Activated CD4-positive, alpha-beta memory T cell treated with anti-CD3 and anti-CD28 coated beads for 36 hours (primary cell): Measurements from ENCODE around the gene TENT4A. TPM values are rescaled to one million over a fixed set of nuclear protein-coding genes. Genes with fewer than 3 reads are reported as not detected.

Experiments used
- CTCF ChIA-PET: fragments of 350-600 bp; sonication (Branson Sonifier 250); formaldehyde crosslinking; loops from one replicate; lab custom pipeline; 2021; ENCODE audit warnings: antibody characterized with exemption, inconsistent platforms; lab: Charles Lee
- POLR2A ChIA-PET: fragments of 350-600 bp; sonication (Branson Sonifier 250); formaldehyde crosslinking; loops from one replicate; lab custom pipeline; 2021; ENCODE audit warnings: antibody characterized with exemption; lab: Charles Lee
- DNase-seq: peaks from one replicate; pipeline ENCODE4 v3.0.0-alpha.2; 2020
- H3K27ac Mint-ChIP-seq: one replicate; pipeline ENCODE4 v1.8.0; 2021; ENCODE audit warnings: mixed read lengths
- H3K27me3 Mint-ChIP-seq: one replicate; pipeline ENCODE4 v1.8.0; 2021; ENCODE audit warnings: mixed read lengths
- H3K36me3 Mint-ChIP-seq: one replicate; pipeline ENCODE4 v1.8.0; 2021; ENCODE audit warnings: mixed read lengths
- H3K4me1 Mint-ChIP-seq: one replicate; pipeline ENCODE4 v1.8.0; 2021; ENCODE audit warnings: low read depth, mixed read lengths
- H3K4me3 Mint-ChIP-seq: one replicate; pipeline ENCODE4 v1.8.0; 2021; ENCODE audit warnings: mild to moderate bottlenecking, mixed read lengths
- H3K9me3 Mint-ChIP-seq: one replicate; pipeline ENCODE4 v1.8.0; 2021; ENCODE audit warnings: mixed read lengths
- intact Hi-C: fragments of 100-400 bp; cut with micrococcal nuclease; formaldehyde crosslinking; loops from one replicate; pipeline ENCODE4 v1.15.1; 2023
- total RNA-seq, 2 experiments: library from RNA; stranded (reverse); gene quantifications; one replicate each; pipeline ENCODE4 v1.2.3, GENCODE V29; 2021

Gene TENT4A
- total RNA-seq, 2 experiments from 2014 or later = 26.6 to 29.2 TPM

DNA sequence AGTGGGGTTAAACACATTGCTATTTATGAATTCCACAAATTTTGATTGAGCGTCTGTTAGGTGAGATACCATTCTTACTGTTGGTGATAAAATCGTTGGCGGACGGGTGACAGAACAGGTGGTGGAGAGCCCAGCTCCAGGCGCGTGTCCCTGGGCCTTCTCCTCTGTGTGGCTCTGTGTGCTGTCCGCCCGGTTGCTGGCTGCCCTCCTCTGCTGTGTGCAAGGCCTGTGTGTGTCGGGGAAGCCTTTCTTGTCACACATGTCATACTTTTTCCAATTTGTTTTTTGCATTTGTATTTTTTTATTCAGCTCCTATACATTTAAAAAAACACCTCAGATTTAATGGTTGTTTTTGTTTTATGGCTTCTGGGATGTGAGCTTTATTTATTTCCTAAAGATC, 33.9 kb downstream of the TENT4A start:
- POLR2A ChIA-PET = interaction anchor here (1.0 kb wide), 1 partner anchor 66 kb away, joined by 3 read pairs; no protein-coding TSS in a partner anchor
- intact Hi-C loops = no loop called here

DNA sequence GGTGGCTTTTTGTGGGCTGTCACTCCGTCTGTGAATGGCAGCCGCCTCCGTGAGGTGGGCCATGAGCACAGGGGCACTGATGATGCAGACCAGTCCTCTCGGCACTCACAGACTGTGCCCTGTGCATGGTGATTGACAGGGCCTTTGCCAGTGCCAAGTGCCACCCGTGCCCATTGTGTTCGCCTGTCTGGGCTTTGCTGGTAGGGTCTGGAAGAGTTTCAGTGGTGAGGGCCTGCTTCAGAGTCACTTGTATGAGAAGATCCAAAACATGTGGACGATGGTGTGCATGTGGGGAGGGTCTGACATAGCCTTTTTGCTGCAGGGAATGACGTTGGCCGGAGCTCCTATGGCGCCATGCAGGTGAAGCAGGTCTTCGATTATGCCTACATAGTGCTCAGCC, 34.9 kb downstream of the TENT4A start:
- Mint-ChIP-seq H3K9me3 (no peaks in the 10 kb centered on the region), H3K4me3 (no peak overlapping the region), H3K27me3 (no peaks in the 10 kb centered on the region), H3K36me3 (peaks cover 47% of the 10 kb centered on the region), H3K4me1 (peaks cover 4% of the 10 kb centered on the region), H3K27ac (no peak overlapping the region)
- ChIA-PET POLR2A (interaction anchor here (1.0 kb wide), 1 partner anchor 67 kb away, joined by 3 read pairs; no protein-coding TSS in a partner anchor), CTCF (no interaction called here)
- intact Hi-C loops = no loop called here
- no peak for DNase-seq

More for the DNA sequence above, 33.9 kb downstream of the TENT4A start:
- CTCF ChIA-PET = interaction anchor here (1.1 kb wide), 1 partner anchor 124 kb away, joined by 3 read pairs; no protein-coding TSS in a partner anchor
- Mint-ChIP-seq H3K27me3 (no peaks in the 10 kb centered on the region), H3K9me3 (no peaks in the 10 kb centered on the region), H3K4me3 (no peak overlapping the region), H3K27ac (no peak overlapping the region), H3K4me1 (peaks cover 4% of the 10 kb centered on the region), H3K36me3 (peaks cover 44% of the 10 kb centered on the region)
- no peak for DNase-seq

DNA sequence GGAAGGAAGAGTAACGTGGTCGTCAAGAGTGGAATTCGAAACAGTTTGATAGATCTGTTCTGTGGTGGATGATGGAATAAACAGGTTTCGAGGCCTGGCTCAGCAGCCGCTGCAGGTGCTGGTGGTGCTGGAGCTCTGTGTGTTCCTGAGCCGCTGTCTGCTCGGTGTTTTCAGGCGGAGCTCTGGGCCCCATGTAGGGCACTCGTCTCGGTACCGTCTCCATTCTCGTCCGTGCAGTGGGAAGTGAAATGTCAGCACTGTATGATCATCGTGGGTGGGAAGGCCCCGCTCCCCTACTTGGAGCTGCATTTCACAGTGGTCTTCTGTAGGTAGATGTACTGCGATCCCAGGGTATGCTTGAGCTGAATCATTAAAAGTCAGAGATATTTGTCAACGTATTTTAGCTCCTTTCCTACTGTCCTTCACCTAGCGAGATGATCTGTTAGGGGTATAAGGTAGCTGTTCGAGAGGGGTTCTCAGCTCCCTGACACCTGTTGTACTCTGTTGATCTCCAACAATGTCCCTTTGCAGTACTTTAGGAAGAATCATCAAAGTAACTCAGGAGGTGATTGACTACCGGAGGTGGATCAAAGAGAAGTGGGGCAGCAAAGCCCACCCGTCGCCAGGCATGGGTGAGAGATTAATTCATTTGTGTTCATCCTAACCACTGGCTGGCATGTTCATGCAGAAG, 35.9 kb downstream of the TENT4A start:
- Mint-ChIP-seq H3K36me3 (peaks cover 54% of the 10 kb centered on the region), H3K4me1 (peaks cover 4% of the 10 kb centered on the region), H3K4me3 (no peak overlapping the region), H3K27ac (no peak overlapping the region), H3K27me3 (no peaks in the 10 kb centered on the region), H3K9me3 (no peaks in the 10 kb centered on the region)
- ChIA-PET CTCF (interaction anchor here (1.0 kb wide), 1 partner anchor 16 kb away, joined by 3 read pairs; no protein-coding TSS in a partner anchor), POLR2A (no interaction called here)
- intact Hi-C loops = no loop called here
- DNase-seq = no peak

GRCh38 chr5:6750142-6750840, 37.1 kb downstream of the TENT4A start:
- intact Hi-C loops = no loop called here
- POLR2A ChIA-PET = no interaction called here
- CTCF ChIA-PET = no interaction called here
- Mint-ChIP-seq H3K27me3 (no peaks in the 10 kb centered on the region), H3K9me3 (no peaks in the 10 kb centered on the region), H3K4me3 (no peak overlapping the region), H3K27ac (no peak overlapping the region), H3K36me3 (peaks cover 59% of the 10 kb centered on the region), H3K4me1 (peaks cover 4% of the 10 kb centered on the region)
- no peak for DNase-seq

- H3K4me3 Mint-ChIP-seq = no peak overlapping the region
- H3K27ac Mint-ChIP-seq = no peak overlapping the region
- H3K9me3 Mint-ChIP-seq = no peaks in the 10 kb centered on the region
- H3K4me1 Mint-ChIP-seq = no peaks in the 10 kb centered on the region
- intact Hi-C loops = no loop called here
- DNase-seq = no peak
- POLR2A ChIA-PET = no interaction called here
- H3K27me3 Mint-ChIP-seq = no peaks in the 10 kb centered on the region
- peaks cover 60% of the 10 kb centered on the region for H3K36me3 Mint-ChIP-seq
- CTCF ChIA-PET = no interaction called here
Measured at GRCh38 chr5:6750951-6751685, 37.9 kb downstream of the TENT4A start.

DNA sequence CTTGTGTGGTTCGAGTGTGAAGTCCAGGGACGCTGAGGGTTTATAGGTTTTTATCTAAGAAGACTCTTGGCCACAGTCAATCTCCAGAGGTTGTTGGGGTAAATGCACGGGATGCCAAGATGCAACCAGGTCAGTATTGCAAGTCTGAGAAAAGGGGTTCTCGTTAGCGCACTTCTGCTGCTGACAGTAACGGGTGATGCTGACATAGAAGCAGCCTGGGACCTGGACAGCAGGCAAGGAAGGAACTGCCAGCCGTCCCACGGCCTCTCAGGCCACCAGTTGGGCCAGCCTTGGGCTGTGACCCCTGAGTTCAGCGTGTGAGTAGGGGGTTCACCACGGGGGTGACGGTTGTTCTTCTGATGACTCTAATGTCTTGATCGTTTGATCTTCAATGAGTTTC, 39.0 kb downstream of the TENT4A start:
- Mint-ChIP-seq H3K4me3 (no peak overlapping the region), H3K4me1 (no peaks in the 10 kb centered on the region), H3K36me3 (peaks cover 64% of the 10 kb centered on the region), H3K9me3 (no peaks in the 10 kb centered on the region), H3K27me3 (no peaks in the 10 kb centered on the region), H3K27ac (no peak overlapping the region)
- intact Hi-C loops = no loop called here
- no peak for DNase-seq
- ChIA-PET CTCF (no interaction called here), POLR2A (no interaction called here)

- POLR2A ChIA-PET = no interaction called here
- Mint-ChIP-seq H3K9me3 (no peaks in the 10 kb centered on the region), H3K4me3 (no peak overlapping the region), H3K27me3 (no peaks in the 10 kb centered on the region), H3K4me1 (no peaks in the 10 kb centered on the region), H3K27ac (no peak overlapping the region), H3K36me3 (peaks cover 63% of the 10 kb centered on the region)
- DNase-seq = no peak
- CTCF ChIA-PET = no interaction called here
- intact Hi-C loops = no loop called here
Measured at GRCh38 chr5:6752782-6753181, 39.5 kb downstream of the TENT4A start.

GRCh38 chr5:6753851-6754250, 40.6 kb downstream of the TENT4A start:
- H3K9me3 Mint-ChIP-seq = no peaks in the 10 kb centered on the region
- no peak overlapping the region for H3K27ac Mint-ChIP-seq
- ChIA-PET CTCF (no interaction called here), POLR2A (no interaction called here)
- H3K27me3 Mint-ChIP-seq = no peaks in the 10 kb centered on the region
- no peak overlapping the region for H3K4me3 Mint-ChIP-seq
- peaks cover 59% of the 10 kb centered on the region for H3K36me3 Mint-ChIP-seq
- DNase-seq = no peak
- intact Hi-C loops = no loop called here
- no peaks in the 10 kb centered on the region for H3K4me1 Mint-ChIP-seq

DNA sequence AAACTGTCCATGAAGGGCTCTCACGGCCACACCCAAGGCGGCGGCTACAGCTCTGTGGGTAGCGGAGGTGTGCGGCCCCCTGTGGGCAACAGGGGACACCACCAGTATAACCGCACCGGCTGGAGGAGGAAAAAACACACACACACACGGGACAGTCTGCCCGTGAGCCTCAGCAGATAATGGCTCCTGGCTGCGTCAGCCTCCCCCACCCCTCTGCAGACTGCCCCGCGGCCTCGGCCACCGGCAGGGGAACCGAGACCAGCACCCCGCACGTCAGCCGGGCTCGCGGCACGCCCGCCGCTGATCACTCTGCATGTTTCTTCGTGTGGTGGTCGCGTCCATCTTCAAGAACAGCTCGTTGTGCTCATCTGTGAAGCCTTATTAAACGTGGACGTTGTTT, 41.5 kb downstream of the TENT4A start:
- intact Hi-C loops = no loop called here
- H3K4me3 Mint-ChIP-seq = no peak overlapping the region
- H3K36me3 Mint-ChIP-seq = peaks cover 53% of the 10 kb centered on the region
- no peaks in the 10 kb centered on the region for H3K9me3 Mint-ChIP-seq
- ChIA-PET CTCF (no interaction called here), POLR2A (no interaction called here)
- H3K27me3 Mint-ChIP-seq = no peaks in the 10 kb centered on the region
- DNase-seq = no peak
- H3K27ac Mint-ChIP-seq = no peak overlapping the region
- no peaks in the 10 kb centered on the region for H3K4me1 Mint-ChIP-seq

- Mint-ChIP-seq H3K4me1 (no peaks in the 10 kb centered on the region), H3K4me3 (no peak overlapping the region), H3K9me3 (no peaks in the 10 kb centered on the region), H3K27me3 (no peaks in the 10 kb centered on the region), H3K27ac (no peak overlapping the region), H3K36me3 (peaks cover 49% of the 10 kb centered on the region)
- ChIA-PET POLR2A (no interaction called here), CTCF (no interaction called here)
- no peak for DNase-seq
- intact Hi-C loops = no loop called here
Measured at GRCh38 chr5:6755519-6755918, 42.3 kb downstream of the TENT4A start.

DNA sequence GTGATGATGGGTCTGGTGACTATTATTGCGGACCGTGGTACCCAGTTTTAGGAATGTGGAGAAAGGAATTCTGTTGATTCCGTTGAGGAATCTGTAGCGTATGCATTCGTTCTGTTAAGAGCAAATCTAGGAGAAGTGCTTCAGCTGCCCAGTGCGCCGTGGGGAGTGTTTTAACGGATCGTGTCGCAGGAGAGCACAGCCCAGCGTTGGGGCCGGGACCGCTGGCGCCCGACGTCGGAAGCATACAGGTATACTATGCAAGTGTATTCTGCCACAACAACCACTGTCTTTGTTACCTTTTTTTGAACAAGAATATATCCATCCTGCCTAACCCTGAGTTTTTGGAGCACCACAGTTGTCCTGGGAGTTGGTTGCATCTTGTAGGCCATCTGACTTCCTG, 42.7 kb downstream of the TENT4A start:
- H3K27ac Mint-ChIP-seq = no peak overlapping the region
- no peak for DNase-seq
- H3K4me1 Mint-ChIP-seq = no peaks in the 10 kb centered on the region
- H3K9me3 Mint-ChIP-seq = no peaks in the 10 kb centered on the region
- peaks cover 46% of the 10 kb centered on the region for H3K36me3 Mint-ChIP-seq
- no peaks in the 10 kb centered on the region for H3K27me3 Mint-ChIP-seq
- H3K4me3 Mint-ChIP-seq = no peak overlapping the region
- ChIA-PET CTCF (no interaction called here), POLR2A (no interaction called here)
- intact Hi-C loops = no loop called here

DNA sequence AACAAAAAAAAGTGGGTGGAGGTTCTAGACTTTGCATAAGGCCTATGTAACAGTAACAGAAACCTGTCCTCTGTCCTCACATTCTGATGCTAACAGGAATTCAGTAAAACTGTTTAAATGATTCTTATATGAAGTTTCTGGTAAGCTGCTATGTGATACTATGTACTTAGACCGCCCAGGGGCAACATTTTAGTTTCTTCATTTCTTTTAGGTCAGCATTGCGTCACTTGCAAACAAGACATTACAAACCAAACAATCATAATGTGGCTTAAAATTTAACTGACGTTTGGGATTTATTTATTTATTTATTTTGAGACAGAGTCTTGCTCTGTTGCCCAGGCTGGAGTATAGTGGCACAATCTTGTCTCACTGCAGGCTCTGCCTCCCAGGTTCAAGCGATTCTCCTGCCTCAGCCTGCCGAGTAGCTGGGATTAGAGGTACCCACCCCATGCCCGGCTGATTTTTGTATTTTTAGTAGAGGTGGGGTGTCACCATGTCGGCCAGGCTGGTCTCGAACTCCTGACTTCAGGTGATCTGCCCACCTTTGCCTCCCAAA, 44.3 kb downstream of the TENT4A start:
- Mint-ChIP-seq H3K9me3 (no peaks in the 10 kb centered on the region), H3K27ac (no peak overlapping the region), H3K4me3 (no peak overlapping the region), H3K4me1 (no peaks in the 10 kb centered on the region), H3K36me3 (peaks cover 35% of the 10 kb centered on the region), H3K27me3 (no peaks in the 10 kb centered on the region)
- ChIA-PET CTCF (no interaction called here), POLR2A (no interaction called here)
- intact Hi-C loops = no loop called here
- DNase-seq = no peak
